Smooth muscle cell (in vitro differentiated cells): ENCODE results near the gene PNLIP. TPM values are rescaled to one million over a fixed set of nuclear protein-coding genes. Genes with fewer than 3 reads are reported as not detected.

Experiments used
- DNase-seq: peaks from one replicate; lab custom pipeline; 2025; ENCODE audit not compliant: unreplicated experiment; lab: John Stamatoyannopoulos, UW
- H2AFZ ChIP-seq: fragments of 200-600 bp; sonication (generic); 2 replicates; pipeline ENCODE4 v1.6.0; 2016; ENCODE audit warnings: antibody characterized with exemption, low read depth, mild to moderate bottlenecking
- H3F3A ChIP-seq: fragments of 200-600 bp; sonication (generic); 2 replicates; pipeline ENCODE4 v1.6.0; 2017; ENCODE audit warnings: antibody characterized with exemption, low read depth
- H3K27ac ChIP-seq: fragments of 200-600 bp; sonication (generic); 2 replicates; pipeline ENCODE4 v1.5.1; 2016; ENCODE audit warnings: low read depth, mild to moderate bottlenecking
- H3K27me3 ChIP-seq: fragments of 200-600 bp; sonication (generic); 2 replicates; pipeline ENCODE4 v1.6.1; 2016; ENCODE audit warnings: low read depth, mild to moderate bottlenecking
- H3K36me3 ChIP-seq: fragments of 200-600 bp; sonication (generic); 2 replicates; pipeline ENCODE4 v1.5.1; 2016; ENCODE audit warnings: low read depth
- H3K4me1 ChIP-seq: fragments of 200-600 bp; sonication (generic); 2 replicates; pipeline ENCODE4 v1.5.1; 2016; ENCODE audit warnings: low read depth
- H3K4me2 ChIP-seq: fragments of 200-600 bp; sonication (generic); 2 replicates; pipeline ENCODE4 v1.6.0; 2016; ENCODE audit warnings: mild to moderate bottlenecking
- H3K4me3 ChIP-seq: fragments of 200-600 bp; sonication (generic); 2 replicates; pipeline ENCODE4 v1.5.1; 2016; ENCODE audit warnings: mild to moderate bottlenecking
- H3K79me2 ChIP-seq: fragments of 200-600 bp; sonication (generic); 2 replicates; pipeline ENCODE4 v1.6.0; 2016; ENCODE audit warnings: low read depth, mild to moderate bottlenecking
- H3K9ac ChIP-seq: fragments of 200-600 bp; sonication (generic); 2 replicates; pipeline ENCODE4 v1.6.0; 2016; ENCODE audit warnings: low read depth
- H3K9me3 ChIP-seq: fragments of 200-600 bp; sonication (generic); replicated peaks from 2 replicates; pipeline ENCODE4 v1.5.1; 2016; ENCODE audit warnings: low read depth
- H4K20me1 ChIP-seq: fragments of 200-600 bp; sonication (generic); 2 replicates; pipeline ENCODE4 v1.6.0; 2016; ENCODE audit warnings: low read depth
- WGBS: methylation state at CpG from one replicate; pipeline ENCODE4 v1.1.7; 2016; ENCODE audit warnings: low lambda C conversion rate; 5-methylcytosine and 5-hydroxymethylcytosine counted together
- polyA plus RNA-seq: library from polyadenylated mRNA; unstranded; fragments of >200 nt; fragmentation: Nextera tagmentation; extraction: Ambion mirVana; gene quantifications from 2 replicates; pipeline ENCODE4 v1.2.1, GENCODE V29; 2016
- total RNA-seq: library from RNA; depleted of rRNA; stranded (reverse); fragments of >200 nt; gene quantifications from 2 replicates; pipeline ENCODE4 v1.2.3, GENCODE V29; 2014
- TF ChIP-seq, protein P1 (sequence below): fragments of 200-600 bp; sonication (generic); IDR thresholded peaks from 2 replicates; pipeline ENCODE4 v1.5.1; 2017; ENCODE audit warnings: borderline replicate concordance, mild to moderate bottlenecking, antibody characterized with exemption; ENCODE audit not compliant: insufficient read depth, poor library complexity, severe bottlenecking

The PNLIP gene
- total and polyA plus RNA-seq, 2 experiments from 2014 or later: not detected

DNA sequence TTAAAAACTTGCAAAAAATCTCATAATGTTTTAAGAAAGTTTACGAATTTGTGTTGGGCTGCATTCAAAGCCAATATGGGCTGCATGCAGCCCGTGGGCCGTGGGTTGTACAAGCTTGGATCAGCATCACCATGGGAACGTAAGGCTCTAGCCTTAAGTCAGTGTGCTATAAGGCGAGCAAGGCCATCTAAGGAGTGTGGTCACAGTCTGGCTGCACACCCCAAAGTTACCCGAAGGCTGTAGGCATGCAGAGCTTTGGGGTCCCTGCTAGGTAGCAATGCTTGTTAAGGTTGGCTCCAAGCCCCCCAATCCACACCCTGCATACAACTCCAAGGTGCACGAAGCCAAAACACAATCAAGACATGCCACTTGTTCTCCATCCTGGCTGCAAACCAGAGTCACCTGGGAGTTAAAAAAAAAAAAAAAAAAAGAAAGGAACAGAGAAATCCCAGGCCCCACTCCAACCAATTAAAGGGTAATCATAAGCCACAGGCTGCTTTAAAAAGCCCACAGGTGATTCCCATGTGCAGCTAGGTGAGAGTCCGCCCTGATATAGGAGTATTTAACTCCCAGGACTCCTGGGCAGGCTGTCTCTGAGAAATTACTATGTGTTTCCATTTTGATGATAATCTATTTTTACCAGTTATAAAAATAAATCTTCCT, 66.5 kb downstream of the PNLIP start:
- H3K36me3 ChIP-seq: no peaks in the 10 kb centered on the region
- no peak overlapping the region for H3K4me2 ChIP-seq
- H4K20me1 ChIP-seq: no peaks in the 10 kb centered on the region
- H3F3A ChIP-seq: no peaks in the 10 kb centered on the region
- no peaks in the 10 kb centered on the region for H3K4me1 ChIP-seq
- no peak overlapping the region for H3K4me3 ChIP-seq
- no peak for DNase-seq
- TF ChIP-seq, protein P1, sequence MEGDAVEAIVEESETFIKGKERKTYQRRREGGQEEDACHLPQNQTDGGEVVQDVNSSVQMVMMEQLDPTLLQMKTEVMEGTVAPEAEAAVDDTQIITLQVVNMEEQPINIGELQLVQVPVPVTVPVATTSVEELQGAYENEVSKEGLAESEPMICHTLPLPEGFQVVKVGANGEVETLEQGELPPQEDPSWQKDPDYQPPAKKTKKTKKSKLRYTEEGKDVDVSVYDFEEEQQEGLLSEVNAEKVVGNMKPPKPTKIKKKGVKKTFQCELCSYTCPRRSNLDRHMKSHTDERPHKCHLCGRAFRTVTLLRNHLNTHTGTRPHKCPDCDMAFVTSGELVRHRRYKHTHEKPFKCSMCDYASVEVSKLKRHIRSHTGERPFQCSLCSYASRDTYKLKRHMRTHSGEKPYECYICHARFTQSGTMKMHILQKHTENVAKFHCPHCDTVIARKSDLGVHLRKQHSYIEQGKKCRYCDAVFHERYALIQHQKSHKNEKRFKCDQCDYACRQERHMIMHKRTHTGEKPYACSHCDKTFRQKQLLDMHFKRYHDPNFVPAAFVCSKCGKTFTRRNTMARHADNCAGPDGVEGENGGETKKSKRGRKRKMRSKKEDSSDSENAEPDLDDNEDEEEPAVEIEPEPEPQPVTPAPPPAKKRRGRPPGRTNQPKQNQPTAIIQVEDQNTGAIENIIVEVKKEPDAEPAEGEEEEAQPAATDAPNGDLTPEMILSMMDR: no peak
- no peak overlapping the region for H3K27ac ChIP-seq
- no peak overlapping the region for H2AFZ ChIP-seq
- H3K79me2 ChIP-seq: no peaks in the 10 kb centered on the region
- 89% methylated on average over 8 of the region's 8 CpGs for WGBS
- no peaks in the 10 kb centered on the region for H3K9me3 ChIP-seq
- no peak overlapping the region for H3K9ac ChIP-seq
- H3K27me3 ChIP-seq: peaks cover 18% of the 10 kb centered on the region

DNA sequence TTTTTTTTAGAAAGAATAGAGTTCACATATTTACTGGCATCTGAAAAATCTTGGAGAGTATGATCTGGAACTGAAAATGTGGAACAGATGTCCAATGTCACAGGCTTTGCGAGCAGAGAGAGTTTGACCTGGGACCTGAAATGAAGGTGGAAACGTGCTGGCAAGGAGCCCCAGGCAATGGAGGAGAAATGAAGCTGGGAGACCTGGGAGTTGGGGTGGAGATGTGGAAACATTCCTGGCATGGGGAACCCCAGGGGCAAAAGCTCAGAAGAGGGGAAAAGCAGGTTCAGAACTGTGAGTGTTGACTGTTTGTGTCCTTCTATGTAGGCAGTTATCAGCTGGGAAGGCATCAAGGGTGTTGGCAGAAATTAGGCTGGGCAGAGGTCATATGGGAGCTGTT, 67.7 kb downstream of the PNLIP start:
- Histone ChIP-seq H3K36me3 (no peaks in the 10 kb centered on the region), H3F3A (no peaks in the 10 kb centered on the region), H4K20me1 (no peaks in the 10 kb centered on the region), H3K79me2 (no peaks in the 10 kb centered on the region), H3K4me1 (no peaks in the 10 kb centered on the region), H3K9me3 (no peaks in the 10 kb centered on the region), H3K4me2 (no peak overlapping the region), H3K4me3 (no peak overlapping the region), H3K27me3 (peaks cover 12% of the 10 kb centered on the region), H3K9ac (no peak overlapping the region), H3K27ac (no peak overlapping the region), H2AFZ (no peak overlapping the region)
- WGBS: 92% methylated on average over 2 of the region's 2 CpGs
- no peak for DNase-seq
- TF ChIP-seq, protein P1: no peak

DNA sequence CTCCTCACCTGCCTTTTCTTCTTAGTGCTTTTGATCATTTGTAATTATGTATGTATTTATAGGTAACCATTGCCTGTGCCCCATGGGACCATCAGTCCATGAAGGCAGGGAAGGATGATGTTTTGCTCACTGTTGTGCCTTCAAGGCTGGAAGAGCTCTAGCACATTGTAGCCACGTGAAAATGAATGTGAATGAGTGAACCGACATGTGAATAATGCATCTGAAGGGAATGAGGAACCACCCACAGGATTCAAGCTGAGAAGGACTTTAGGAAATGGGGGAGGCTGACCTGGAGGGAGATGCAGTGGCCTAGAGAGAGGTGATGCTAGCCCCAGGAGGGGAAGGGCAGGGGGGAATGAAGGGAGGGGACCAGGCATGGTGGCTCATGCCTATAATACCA, 69.1 kb downstream of the PNLIP start:
- WGBS: 43% methylated on average over 2 of the region's 2 CpGs
- TF ChIP-seq, protein P1: no peak
- no peaks in the 10 kb centered on the region for H3F3A ChIP-seq
- no peak overlapping the region for H3K4me3 ChIP-seq
- no peak overlapping the region for H3K9ac ChIP-seq
- no peaks in the 10 kb centered on the region for H3K9me3 ChIP-seq
- H3K27me3 ChIP-seq: peaks cover 4% of the 10 kb centered on the region
- H2AFZ ChIP-seq: no peak overlapping the region
- no peaks in the 10 kb centered on the region for H4K20me1 ChIP-seq
- DNase-seq: no peak
- no peak overlapping the region for H3K27ac ChIP-seq
- H3K79me2 ChIP-seq: no peaks in the 10 kb centered on the region
- no peaks in the 10 kb centered on the region for H3K36me3 ChIP-seq
- no peak overlapping the region for H3K4me2 ChIP-seq
- H3K4me1 ChIP-seq: no peaks in the 10 kb centered on the region

DNA sequence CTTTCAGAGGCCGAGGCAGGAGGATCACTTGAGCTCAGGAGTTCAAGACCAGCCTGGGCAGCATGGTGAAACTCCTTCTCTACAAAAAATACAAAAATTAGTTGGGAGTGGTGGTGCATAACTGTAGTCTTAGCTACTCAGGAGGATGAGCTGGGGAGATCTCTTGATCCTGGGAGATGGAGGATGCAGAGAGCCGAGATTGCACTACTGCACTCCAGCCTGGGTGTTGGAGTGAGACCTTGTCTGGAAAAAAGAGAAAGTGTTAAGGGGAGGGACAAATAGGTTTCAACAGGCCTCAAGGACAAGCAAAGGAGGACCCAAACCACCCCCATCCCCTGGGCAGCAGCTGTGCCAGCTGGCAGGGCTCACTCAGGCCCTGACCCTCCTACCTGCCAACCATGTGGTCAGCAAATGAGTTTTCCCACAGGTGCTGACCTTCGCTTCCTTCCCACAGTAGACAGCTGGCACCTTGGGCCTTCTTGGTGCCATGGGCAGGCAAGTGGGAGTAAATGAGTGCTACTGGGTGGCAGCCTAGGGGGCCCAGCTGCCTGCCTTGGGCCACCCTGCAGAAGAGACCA, 69.6 kb downstream of the PNLIP start:
- Histone ChIP-seq H3F3A (no peaks in the 10 kb centered on the region), H3K4me1 (no peaks in the 10 kb centered on the region), H3K27me3 (peaks cover 4% of the 10 kb centered on the region), H3K79me2 (no peaks in the 10 kb centered on the region), H2AFZ (no peak overlapping the region), H3K27ac (no peak overlapping the region), H3K9ac (no peak overlapping the region), H3K4me2 (no peak overlapping the region), H3K9me3 (no peaks in the 10 kb centered on the region), H3K36me3 (no peaks in the 10 kb centered on the region), H4K20me1 (no peaks in the 10 kb centered on the region), H3K4me3 (no peak overlapping the region)
- no peak for DNase-seq
- 90% methylated on average over 3 of the region's 3 CpGs for WGBS
- TF ChIP-seq, protein P1: no peak
